GM23338 (cell line): ENCODE measurements around the gene KCNK17.

Experiments
- CTCF ChIP-seq, 2 experiments: fragments of 200-600 bp in 1 of 2; sonication (generic) in 1 of 2; conservative IDR thresholded peaks; 2 replicates each; pipeline versions ENCODE4 v1.5.1 to v1.6.1; 2016 to 2017; ENCODE audit warnings: antibody characterized with exemption in 2 of 2, low read depth in 2 of 2, mild to moderate bottlenecking in 2 of 2, moderate library complexity in 1 of 2
- EZH2 ChIP-seq: fragments of 200-600 bp; sonication (generic); IDR thresholded peaks from one replicate; pipeline ENCODE4 v1.8.0; 2017; ENCODE audit warnings: antibody characterized with exemption, mild to moderate bottlenecking, low read depth; ENCODE audit not compliant: unreplicated experiment

DNA sequence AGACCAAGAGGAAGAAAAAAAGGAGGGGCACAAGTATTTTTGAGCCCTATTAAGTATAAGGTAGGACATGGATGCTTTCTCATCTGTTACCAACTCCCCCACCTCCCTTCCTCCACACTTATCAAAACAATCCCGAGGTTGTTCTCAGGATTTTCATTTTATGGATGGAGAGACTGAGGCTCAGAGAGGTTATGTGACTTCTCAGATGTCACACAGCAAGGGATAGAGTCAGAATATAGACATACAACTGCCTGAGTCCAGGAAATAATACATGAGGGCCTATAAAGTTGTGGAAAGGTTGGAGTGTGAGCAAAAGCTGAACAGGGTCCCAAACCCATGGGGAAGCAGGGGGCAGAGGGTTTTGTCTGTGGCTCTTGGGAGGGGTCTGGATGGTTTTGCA is 19.3 kb downstream of the KCNK17 start:
- TF ChIP-seq CTCF (conservative IDR thresholded peaks at IDR 0.05; ENCODE audit: low read depth in 2 of 2) (no peak), EZH2 (no peak)
